Neural crest cell (in vitro differentiated cells): ENCODE measurements around the gene FHIT. TPM values are rescaled to one million over a fixed set of nuclear protein-coding genes. Genes with fewer than 3 reads are reported as not detected.

ENCODE experiments used
- DNase-seq: peaks from one replicate; pipeline ENCODE4 v3.0.0; 2021; ENCODE audit warnings: low read depth, mixed read lengths, low spot score
- H3K27ac Mint-ChIP-seq: one replicate; pipeline ENCODE4 v1.8.0; 2021; ENCODE audit warnings: mild to moderate bottlenecking, mixed read lengths; ENCODE audit not compliant: unreplicated experiment
- H3K27me3 Mint-ChIP-seq: 2 replicates; pipeline ENCODE4 v1.8.0; 2021; ENCODE audit warnings: low read depth, mild to moderate bottlenecking, mixed read lengths
- H3K36me3 Mint-ChIP-seq: 2 replicates; pipeline ENCODE4 v1.8.0; 2021; ENCODE audit warnings: low read depth, mild to moderate bottlenecking, mixed read lengths
- H3K4me1 Mint-ChIP-seq: 2 replicates; pipeline ENCODE4 v1.8.0; 2021; ENCODE audit warnings: mixed read lengths
- H3K4me3 Mint-ChIP-seq: one replicate; pipeline ENCODE4 v1.8.0; 2021; ENCODE audit warnings: mild to moderate bottlenecking, mixed read lengths
- H3K9me3 Mint-ChIP-seq: 2 replicates; pipeline ENCODE4 v1.8.0; 2021; ENCODE audit warnings: mixed read lengths
- CTCF ChIP-seq: fragments of 200-600 bp; sonication (generic); conservative IDR thresholded peaks from 2 replicates; pipeline ENCODE4 v1.5.0; 2021; ENCODE audit warnings: antibody characterized with exemption, mild to moderate bottlenecking
- total RNA-seq: library from RNA; stranded (reverse); gene quantifications from 2 replicates; pipeline ENCODE4 v1.2.1, GENCODE V29; 2021

Gene FHIT
- total RNA-seq, 1 donor from 2014 or later = 5.2 TPM

- H3K4me1 Mint-ChIP-seq = peaks cover 37% of the 10 kb centered on the region
- no peak overlapping the region for H3K4me3 Mint-ChIP-seq
- no peaks in the 10 kb centered on the region for H3K36me3 Mint-ChIP-seq
- no peak for DNase-seq
- peak overlapping the region; percentile 30 for H3K27ac Mint-ChIP-seq
- no peaks in the 10 kb centered on the region for H3K27me3 Mint-ChIP-seq
- TF ChIP-seq CTCF = no peak
- peaks cover 6% of the 10 kb centered on the region for H3K9me3 Mint-ChIP-seq
These were observed 169.7 kb downstream of the FHIT start for GRCh38 chr3:61081554-61081953.

GRCh38 chr3:61080737-61081445 lies 170.4 kb downstream of the FHIT start:
- Mint-ChIP-seq H3K4me1 (peaks cover 34% of the 10 kb centered on the region), H3K36me3 (no peaks in the 10 kb centered on the region), H3K27me3 (no peaks in the 10 kb centered on the region), H3K4me3 (no peak overlapping the region), H3K9me3 (peaks cover 6% of the 10 kb centered on the region), H3K27ac (peak overlapping the region; percentile 83)
- DNase-seq = no peak
- no peak for TF ChIP-seq CTCF

DNA sequence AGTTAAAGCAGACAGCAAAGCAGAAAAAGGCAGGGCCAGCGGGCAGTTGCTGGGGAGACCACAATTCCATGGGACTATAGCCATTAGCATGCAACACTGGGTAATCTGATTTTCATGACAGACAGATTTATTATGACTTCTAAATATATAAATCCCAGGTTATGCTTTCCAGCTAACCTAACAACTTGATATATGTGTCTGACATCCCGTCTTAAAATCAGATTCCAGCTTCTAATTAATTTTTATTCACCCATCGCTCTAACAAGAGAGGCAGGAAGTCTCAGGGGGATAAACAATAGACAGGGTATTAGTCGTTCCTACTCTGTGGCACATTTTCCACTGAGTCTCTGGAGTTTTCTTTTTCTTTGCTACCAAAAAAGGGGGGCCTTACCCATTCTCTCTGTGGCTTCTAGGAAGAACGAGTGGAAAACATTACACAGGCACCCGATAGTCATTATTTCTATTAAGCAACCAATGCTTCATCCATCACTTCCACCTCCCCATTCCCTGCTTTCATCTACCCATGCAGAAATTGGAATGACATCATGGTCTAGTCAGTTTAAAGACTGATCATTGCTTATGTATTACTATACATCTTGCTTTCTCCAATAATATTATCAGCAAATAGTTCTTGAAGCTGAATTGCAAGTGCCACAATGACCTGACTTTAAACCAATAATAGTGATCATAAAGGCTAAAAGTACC lies 173.1 kb downstream of the FHIT start:
- H3K9me3 Mint-ChIP-seq = no peaks in the 10 kb centered on the region
- DNase-seq = no peak
- no peaks in the 10 kb centered on the region for H3K27me3 Mint-ChIP-seq
- H3K36me3 Mint-ChIP-seq = no peaks in the 10 kb centered on the region
- H3K4me3 Mint-ChIP-seq = no peak overlapping the region
- TF ChIP-seq CTCF = no peak
- H3K4me1 Mint-ChIP-seq = peaks cover 45% of the 10 kb centered on the region
- H3K27ac Mint-ChIP-seq = peak overlapping the region; percentile 82

DNA sequence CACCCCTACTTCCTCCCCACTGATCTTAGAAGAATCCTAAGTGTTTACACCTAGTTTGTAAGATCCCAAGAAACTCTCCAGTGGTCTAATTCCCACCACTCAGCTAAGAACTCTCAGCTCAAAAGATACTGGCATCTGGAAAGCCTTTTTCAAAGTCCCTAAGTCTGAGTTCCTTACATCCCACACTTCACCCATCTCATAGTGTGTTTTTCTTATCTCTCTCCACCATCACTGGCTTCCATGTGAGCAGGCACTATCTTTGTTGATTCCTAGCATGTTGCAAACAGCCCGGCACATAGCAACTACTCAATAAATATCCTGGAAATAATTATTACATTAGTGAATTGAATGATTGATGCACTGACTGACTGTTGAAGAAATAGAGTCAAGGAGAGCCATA lies 173.7 kb downstream of the FHIT start:
- TF ChIP-seq CTCF = no peak
- Mint-ChIP-seq H3K27ac (peak overlapping the region; percentile 82), H3K36me3 (no peaks in the 10 kb centered on the region), H3K9me3 (no peaks in the 10 kb centered on the region), H3K4me3 (no peak overlapping the region), H3K4me1 (peaks cover 45% of the 10 kb centered on the region), H3K27me3 (no peaks in the 10 kb centered on the region)
- DNase-seq = no peak

GRCh38 chr3:61074783-61075182 lies 176.5 kb downstream of the FHIT start:
- Mint-ChIP-seq H3K9me3 (no peaks in the 10 kb centered on the region), H3K27ac (peak overlapping the region; percentile 79), H3K36me3 (no peaks in the 10 kb centered on the region), H3K27me3 (no peaks in the 10 kb centered on the region), H3K4me3 (no peak overlapping the region), H3K4me1 (peaks cover 27% of the 10 kb centered on the region)
- DNase-seq = no peak
- no peak for TF ChIP-seq CTCF
